AG04450 (cell line): ENCODE data around the gene ZSWIM4. TPM values are rescaled to one million over a fixed set of nuclear protein-coding genes. Genes with fewer than 3 reads are reported as not detected.

ENCODE experiments used
- CTCF ChIA-PET: fragments of 300-600, 350-600 bp; formaldehyde crosslinking; extraction: SDS; loops from one replicate; lab custom pipeline; 2022; ENCODE audit warnings: antibody characterized with exemption, inconsistent platforms; lab: Charles Lee
- POLR2A ChIA-PET: fragments of 350-600 bp; formaldehyde crosslinking; extraction: SDS; loops from one replicate; lab custom pipeline; 2021; ENCODE audit warnings: antibody characterized with exemption, inconsistent platforms; lab: Yijun Ruan, JAX
- DNase-seq: peaks from one replicate; pipeline ENCODE4 v3.0.0-alpha.2; 2011; ENCODE audit warnings: low read depth, low spot score
- H3K27ac ChIP-seq: one replicate; pipeline ENCODE4 v1.5.1; 2012; ENCODE audit warnings: low read depth, low read length, control low read depth
- H3K27me3 ChIP-seq: one replicate; pipeline ENCODE4 v1.6.0; 2012; ENCODE audit warnings: low read length; ENCODE audit not compliant: control insufficient read depth, insufficient read depth
- H3K4me3 ChIP-seq: 2 replicates; pipeline ENCODE4 v1.5.1; 2011; ENCODE audit warnings: mild to moderate bottlenecking, low read depth, low read length, control low read depth
- H3K9me3 ChIP-seq: 2 replicates; pipeline ENCODE4 v1.5.1; 2012; ENCODE audit warnings: low read length; ENCODE audit not compliant: control insufficient read depth, insufficient read depth
- CTCF ChIP-seq: IDR thresholded peaks from 2 replicates; pipeline ENCODE4 v1.5.1; 2011; ENCODE audit warnings: low read depth, low read length, control low read depth, inconsistent platforms
- polyA plus RNA-seq: library from polyadenylated mRNA; depleted of rRNA; stranded (reverse); fragments of >200 nt; gene quantifications from 2 replicates; pipeline ENCODE4 v1.2.3, GENCODE V29; 2011

The ZSWIM4 gene
- polyA plus RNA-seq, 1 experiment, result 2.3 TPM

- CTCF ChIA-PET, result no interaction called here
Measured at GRCh38 chr19:13817615-13818371, 22.6 kb downstream of the ZSWIM4 start.

GRCh38 chr19:13819238-13819637 lies 24.0 kb downstream of the ZSWIM4 start:
- no peak for DNase-seq
- no peak for TF ChIP-seq CTCF
- H3K4me3 ChIP-seq, result no peak overlapping the region
- H3K9me3 ChIP-seq, result peaks cover 4% of the 10 kb centered on the region; the same call in 1 of the 2 replicates
- no peak overlapping the region for H3K27ac ChIP-seq
- ChIA-PET POLR2A (interaction anchor here (0.7 kb wide), 2 partner anchors 43 to 44 kb away, joined by 3 to 7 read pairs; no protein-coding TSS in a partner anchor), CTCF (no interaction called here)
- H3K27me3 ChIP-seq, result no peaks in the 10 kb centered on the region

More at GRCh38 chr19:13817615-13818371, 22.6 kb downstream of the ZSWIM4 start:
- H3K27ac ChIP-seq, result no peak overlapping the region
- no peak overlapping the region for H3K4me3 ChIP-seq
- no peak for TF ChIP-seq CTCF
- POLR2A ChIA-PET, result no interaction called here
- DNase-seq, result no peak
- H3K9me3 ChIP-seq, result peaks cover 6% of the 10 kb centered on the region; the same call in 1 of the 2 replicates
- H3K27me3 ChIP-seq, result no peaks in the 10 kb centered on the region

- H3K9me3 ChIP-seq, result peaks cover 10% of the 10 kb centered on the region; the same call in 1 of the 2 replicates
- H3K27me3 ChIP-seq, result no peaks in the 10 kb centered on the region
- TF ChIP-seq CTCF, result no peak
- no peak for DNase-seq
- no peak overlapping the region for H3K4me3 ChIP-seq
- ChIA-PET POLR2A (no interaction called here), CTCF (interaction anchor here (1.1 kb wide), 1 partner anchor 254 kb away, joined by 3 read pairs; no protein-coding TSS in a partner anchor)
- H3K27ac ChIP-seq, result no peak overlapping the region
Measured at GRCh38 chr19:13821292-13821691, 26.0 kb downstream of the ZSWIM4 start.

- H3K27me3 ChIP-seq, result no peaks in the 10 kb centered on the region
- no peak overlapping the region for H3K4me3 ChIP-seq
- peaks cover 7% of the 10 kb centered on the region; the same call in 1 of the 2 replicates for H3K9me3 ChIP-seq
- DNase-seq, result no peak
- ChIA-PET CTCF (no interaction called here), POLR2A (interaction anchor here (0.7 to 1.0 kb wide), 2 partner anchors 11 to 53 kb away, joined by 3 to 8 read pairs; no protein-coding TSS in a partner anchor)
- no peak overlapping the region for H3K27ac ChIP-seq
- no peak for TF ChIP-seq CTCF
Measured at GRCh38 chr19:13823256-13823655, 28.0 kb downstream of the ZSWIM4 start.

GRCh38 chr19:13823901-13824300 lies 28.7 kb downstream of the ZSWIM4 start:
- POLR2A ChIA-PET, result interaction anchor here (0.5 to 1.0 kb wide), 3 partner anchors 11 to 54 kb away, joined by 3 to 8 read pairs (median 7); no protein-coding TSS in a partner anchor
- CTCF ChIA-PET, result no interaction called here
- Histone ChIP-seq H3K27ac (no peak overlapping the region), H3K9me3 (peaks cover 6% of the 10 kb centered on the region; the same call in 1 of the 2 replicates), H3K4me3 (no peak overlapping the region), H3K27me3 (no peaks in the 10 kb centered on the region)
- no peak for DNase-seq
- TF ChIP-seq CTCF, result no peak
